T-helper 1 cell (primary cell): ENCODE measurements around the gene EGFL6.
A peak's percentile ranks its signal among the peaks of the same experiment; 100 is the strongest.
"Not testable (repeated sequence)": the region's sequence is repeated elsewhere in the genome, so short reads cannot be mapped to it uniquely, and the experiment has no call there.

Experiments
- DNase-seq, 5 donors: peaks; one replicate each; pipeline ENCODE4 v3.0.0-alpha.2; 2012 to 2020

Gene EGFL6

DNA sequence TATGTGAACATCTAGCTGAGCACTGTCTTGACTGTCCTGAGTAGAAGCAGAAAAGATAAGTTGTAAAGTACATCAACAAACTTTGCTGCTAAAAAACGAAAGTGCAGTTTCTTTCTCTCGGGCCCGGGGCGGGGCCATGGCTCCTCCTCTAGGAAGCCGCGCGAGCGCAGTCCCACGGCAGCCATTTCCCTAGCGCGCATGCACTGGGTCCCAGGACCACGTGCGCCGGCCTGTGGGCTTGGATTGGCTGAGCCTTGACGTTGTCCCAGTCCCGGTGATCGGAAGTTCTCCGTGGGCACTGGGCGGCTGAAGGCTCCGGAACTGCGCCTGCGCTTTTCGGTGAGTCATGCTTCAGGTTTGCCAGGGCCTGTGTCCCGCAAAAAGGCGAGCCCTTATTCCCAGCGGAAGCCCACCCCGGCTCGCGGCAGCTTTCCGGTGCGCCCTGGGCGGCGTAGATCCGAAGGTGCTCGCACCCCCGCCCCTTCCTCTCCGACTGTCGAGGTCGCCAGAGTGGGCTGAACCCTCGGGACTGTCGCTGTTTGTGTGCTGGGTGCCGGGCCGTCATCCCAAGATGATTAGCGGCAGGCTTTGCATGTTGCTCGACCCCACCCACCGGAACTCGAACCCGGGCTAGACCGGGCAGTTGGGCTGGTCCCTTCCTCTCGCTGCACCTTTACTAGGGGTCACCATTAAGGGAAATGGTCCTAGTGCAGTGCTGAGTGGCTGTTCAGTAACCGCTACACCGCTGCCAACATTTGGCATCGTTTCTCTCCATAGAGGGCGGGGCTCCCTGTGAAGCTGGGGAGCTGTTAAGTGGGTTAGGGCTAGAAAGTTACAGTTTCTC lies 83.7 kb downstream of the EGFL6 start, which contains the start of gene TCEANC:
Gene TCEANC, plus strand, starts transcription at position 292 of the 844 bp plus-strand sequence. CDS start 9,368 bp downstream, outside the sequence.
- DNase-seq: peak; percentile 86 to 97 (median 88)

DNA sequence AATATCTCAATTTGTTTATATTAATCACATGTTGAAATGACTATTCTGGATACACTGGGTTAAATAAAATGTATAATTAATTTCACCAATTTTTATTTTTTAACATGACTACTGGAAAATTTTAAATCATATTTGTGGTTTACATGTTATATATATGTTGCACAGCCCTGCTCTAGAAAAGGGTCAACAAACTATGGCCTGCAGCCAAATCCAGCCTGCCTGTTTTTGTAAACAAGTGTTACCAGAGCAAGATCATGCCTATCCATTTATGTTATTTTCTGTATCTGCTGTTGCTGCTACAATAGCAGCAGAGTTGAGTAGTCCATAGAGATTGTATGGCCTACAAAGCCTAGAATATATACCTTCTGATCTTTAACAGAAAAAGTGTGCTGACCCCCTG lies 84.7 kb downstream of the EGFL6 start:
- DNase-seq: no peak

DNA sequence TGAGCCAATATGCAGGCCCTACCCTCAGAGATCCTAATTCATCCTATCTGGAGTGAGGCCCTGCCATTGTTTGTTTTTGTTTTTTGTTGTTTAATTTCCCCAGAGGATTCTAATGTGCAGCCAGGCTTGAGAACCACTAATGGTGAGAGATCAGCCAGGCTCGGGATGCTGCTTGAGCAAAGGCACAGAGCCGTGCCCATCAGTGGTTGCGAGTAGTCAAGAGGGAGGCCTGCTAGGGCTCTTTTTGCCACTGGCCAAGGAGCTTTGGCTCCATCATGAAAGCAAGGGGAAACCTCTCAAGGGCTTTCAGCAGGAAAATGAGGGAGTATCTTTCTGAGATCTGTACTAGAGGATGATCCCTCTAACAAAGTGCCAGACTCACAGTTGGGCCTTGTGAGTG lies 86.3 kb downstream of the EGFL6 start:
- no peak for DNase-seq

GRCh38 chrX:13658602-13659001 lies 89.2 kb downstream of the EGFL6 start:
- peak in 1 of 5 donors; percentile 47 for DNase-seq

GRCh38 chrX:13659063-13659462 lies 89.7 kb downstream of the EGFL6 start:
- DNase-seq: no peak

- DNase-seq: no peak
Observed at GRCh38 chrX:13661735-13662288, 92.4 kb downstream of the EGFL6 start.

DNA sequence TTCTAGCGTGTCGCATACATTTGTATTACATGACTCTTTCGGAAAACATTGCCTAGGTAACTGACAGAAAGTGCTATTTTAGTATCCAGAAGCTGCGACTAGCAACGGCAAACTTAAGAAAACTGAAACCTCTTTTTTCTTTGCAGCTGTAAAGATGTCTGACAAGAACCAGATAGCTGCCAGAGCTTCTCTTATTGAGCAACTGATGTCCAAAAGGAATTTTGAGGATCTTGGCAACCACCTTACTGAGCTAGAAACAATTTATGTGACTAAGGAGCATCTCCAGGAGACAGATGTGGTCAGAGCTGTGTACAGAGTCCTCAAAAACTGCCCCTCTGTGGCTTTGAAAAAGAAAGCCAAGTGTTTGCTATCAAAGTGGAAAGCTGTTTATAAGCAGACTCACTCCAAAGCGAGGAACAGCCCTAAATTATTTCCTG lies 93.0 kb downstream of the EGFL6 start:
- DNase-seq: no peak

DNA sequence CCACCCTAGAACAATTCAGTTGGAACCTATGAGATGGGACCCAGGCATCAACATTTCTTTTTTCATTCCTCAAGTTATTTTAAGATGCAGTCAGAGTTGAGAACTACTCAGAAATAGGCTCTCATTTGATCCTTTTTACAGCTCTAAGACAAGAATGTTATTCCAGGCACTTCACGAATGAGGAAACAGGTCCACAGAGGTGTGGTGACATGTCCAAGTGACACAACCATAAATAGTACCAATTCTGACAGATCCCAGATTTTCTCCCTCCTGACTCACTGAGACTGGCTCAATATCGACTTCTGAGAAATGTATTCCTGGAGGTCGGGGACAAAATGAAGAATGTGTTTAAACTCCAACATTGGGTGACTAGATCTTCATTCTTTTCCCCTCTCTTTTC lies 94.6 kb downstream of the EGFL6 start:
- no peak for DNase-seq

DNA sequence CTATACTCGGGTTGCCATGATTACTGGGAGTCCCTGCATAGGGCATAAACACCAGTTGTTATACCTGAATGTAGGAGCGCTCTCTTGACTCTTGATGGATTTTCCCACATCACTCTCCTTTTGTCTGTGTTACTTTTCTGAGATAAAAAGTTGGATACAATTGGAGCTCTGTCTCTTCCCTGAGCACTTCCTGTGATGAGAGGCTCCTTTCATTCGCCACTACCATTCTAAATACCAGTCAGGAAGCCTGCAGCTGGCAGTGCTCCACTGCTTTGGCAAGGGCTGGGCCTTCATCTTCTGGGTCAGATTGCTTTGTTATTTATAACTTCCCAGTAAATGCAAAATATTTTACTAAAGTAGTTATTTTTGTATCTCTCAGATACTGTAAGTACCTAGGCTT lies 97.4 kb downstream of the EGFL6 start:
- DNase-seq: no peak

DNA sequence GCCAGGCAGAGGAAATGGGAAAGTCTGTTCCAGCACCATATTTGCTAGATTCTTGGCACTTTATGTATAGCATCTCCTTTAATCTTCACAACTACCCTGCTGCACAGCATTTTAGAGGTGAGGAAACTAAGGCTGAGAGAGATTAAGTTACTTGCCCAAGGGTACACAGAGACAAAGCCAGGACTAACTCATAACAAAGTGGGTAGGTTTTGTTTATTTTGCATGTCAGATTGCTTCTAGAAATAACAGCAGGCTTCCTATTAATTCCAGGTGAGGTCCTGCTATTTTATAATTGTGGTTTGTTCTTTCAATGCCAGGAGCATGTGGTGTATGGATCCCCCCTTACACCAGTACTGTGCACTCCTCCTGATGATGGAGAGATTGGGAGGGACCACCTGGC lies 98.5 kb downstream of the EGFL6 start:
- no peak for DNase-seq

- peak; percentile 7 to 50 (median 36) for DNase-seq
Observed at GRCh38 chrX:13669246-13669737, 99.9 kb downstream of the EGFL6 start.

GRCh38 chrX:13669755-13670154 lies 100.4 kb downstream of the EGFL6 start:
- not testable (repeated sequence) for DNase-seq

DNA sequence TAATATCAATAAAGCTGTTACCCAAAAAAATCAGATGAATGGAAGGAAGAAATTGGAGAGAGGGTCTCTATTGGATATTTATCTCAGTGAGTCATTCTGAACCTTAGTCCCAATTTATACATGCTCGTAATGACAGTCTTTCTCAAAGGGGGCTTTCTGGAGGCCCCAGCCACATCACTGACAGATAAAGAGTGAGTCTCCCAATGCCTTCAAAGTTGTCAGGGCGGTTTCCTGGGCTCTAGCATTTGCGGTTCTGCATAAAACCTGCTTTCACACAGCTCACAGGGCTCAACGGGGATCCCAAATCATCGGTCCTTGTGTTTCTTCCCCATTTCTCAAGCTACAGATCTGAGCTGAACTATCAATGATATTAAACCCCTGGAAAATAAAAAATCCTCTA lies 100.8 kb downstream of the EGFL6 start:
- no peak for DNase-seq

- no peak for DNase-seq
Observed at GRCh38 chrX:13673016-13673415, 103.6 kb downstream of the EGFL6 start.

DNA sequence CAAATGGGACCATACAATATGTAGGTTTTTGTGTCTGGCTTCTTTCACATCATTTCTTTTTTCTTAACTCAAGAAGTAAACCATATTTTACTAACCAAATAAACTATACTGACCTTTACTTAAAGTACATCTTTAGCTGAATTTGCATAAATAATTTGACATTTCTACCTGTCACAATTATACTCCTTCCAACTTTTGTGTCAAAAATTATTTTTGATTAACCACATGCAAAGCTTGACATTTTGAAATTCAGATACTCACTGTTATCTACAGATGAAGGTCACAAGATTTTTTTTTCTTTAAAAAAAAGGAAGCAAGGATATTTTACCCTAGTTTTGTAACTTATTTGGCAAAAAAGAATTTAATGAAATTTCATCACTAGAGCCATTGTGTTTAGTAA lies 107.5 kb downstream of the EGFL6 start:
- DNase-seq: no peak

- not testable (repeated sequence) for DNase-seq
Observed at GRCh38 chrX:13679700-13680099, 110.3 kb downstream of the EGFL6 start.

DNA sequence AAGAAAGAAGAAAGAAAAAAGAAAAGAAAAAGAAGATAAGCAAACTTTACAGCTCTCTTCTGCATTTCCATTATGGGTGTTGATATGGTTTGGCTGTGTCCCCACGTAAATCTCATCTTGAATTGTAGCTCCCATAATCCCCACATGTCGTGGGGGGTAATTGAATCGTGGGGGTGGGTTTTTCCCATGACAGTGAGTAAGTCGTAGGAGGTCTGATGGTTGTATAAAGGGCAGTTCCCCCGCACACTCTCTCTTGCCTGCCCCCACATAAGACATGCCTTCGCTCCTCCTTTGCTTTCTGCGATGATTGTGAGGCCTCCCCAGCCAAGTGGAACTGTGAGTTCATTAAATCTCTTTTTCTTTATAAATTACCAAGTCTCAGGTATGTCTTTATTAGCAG lies 112.2 kb downstream of the EGFL6 start:
- DNase-seq: no peak
